Measurements from ENCODE around the gene MESP1.
A peak's percentile ranks its signal among the peaks of the same experiment; 100 is the strongest.

The MESP1 gene

GRCh38 chr15:89778861-89779260 lies 27.8 kb upstream of the MESP1 start:
- Histone ChIP-seq H3K27me3 (ENCODE audit: insufficient read depth, insufficient read length) (peaks cover 32% of the 10 kb centered on the region), H3K9ac (ENCODE audit: insufficient read length, low read depth) (no peak overlapping the region), H3K4me3 (ENCODE audit: insufficient read length, low read depth) (no peak overlapping the region), H3K9me3 (ENCODE audit: insufficient read depth, low read length) (no peaks in the 10 kb centered on the region), H3K36me3 (ENCODE audit: insufficient read depth, insufficient read length, low read length) (no peaks in the 10 kb centered on the region), H3K4me1 (ENCODE audit: insufficient read depth, insufficient read length) (peaks cover 15% of the 10 kb centered on the region)
- TF ChIP-seq YY1 (IDR thresholded peaks at IDR 0.05; ENCODE audit: insufficient read depth, insufficient read length), result no peak
- no peak for TF ChIP-seq ZNF274 (IDR thresholded peaks at IDR 0.05; ENCODE audit: low read depth, low read length)
- TF ChIP-seq SUZ12 (IDR thresholded peaks at IDR 0.05; ENCODE audit: extremely low read depth, insufficient read depth, insufficient read length), result no peak
- no peak for DNase-seq (ENCODE audit: low read depth, low spot score)

- peak overlapping the region; percentile 4 for H3K9ac ChIP-seq (ENCODE audit: insufficient read length, low read depth)
- H3K36me3 ChIP-seq (ENCODE audit: insufficient read depth, insufficient read length, low read length), result no peaks in the 10 kb centered on the region
- H3K4me3 ChIP-seq (ENCODE audit: insufficient read length, low read depth), result no peak overlapping the region
- H3K9me3 ChIP-seq (ENCODE audit: insufficient read depth, low read length), result no peaks in the 10 kb centered on the region
- DNase-seq (ENCODE audit: low read depth, low spot score), result no peak
- TF ChIP-seq ZNF274 (IDR thresholded peaks at IDR 0.05; ENCODE audit: low read depth, low read length) (no peak), YY1 (IDR thresholded peaks at IDR 0.05; ENCODE audit: insufficient read depth, insufficient read length) (no peak), SUZ12 (IDR thresholded peaks at IDR 0.05; ENCODE audit: extremely low read depth, insufficient read depth, insufficient read length) (no peak)
- peaks cover 32% of the 10 kb centered on the region for H3K27me3 ChIP-seq (ENCODE audit: insufficient read depth, insufficient read length)
- peaks cover 11% of the 10 kb centered on the region for H3K4me1 ChIP-seq (ENCODE audit: insufficient read depth, insufficient read length)
These were observed 26.8 kb upstream of the MESP1 start for GRCh38 chr15:89777782-89778380.

DNA sequence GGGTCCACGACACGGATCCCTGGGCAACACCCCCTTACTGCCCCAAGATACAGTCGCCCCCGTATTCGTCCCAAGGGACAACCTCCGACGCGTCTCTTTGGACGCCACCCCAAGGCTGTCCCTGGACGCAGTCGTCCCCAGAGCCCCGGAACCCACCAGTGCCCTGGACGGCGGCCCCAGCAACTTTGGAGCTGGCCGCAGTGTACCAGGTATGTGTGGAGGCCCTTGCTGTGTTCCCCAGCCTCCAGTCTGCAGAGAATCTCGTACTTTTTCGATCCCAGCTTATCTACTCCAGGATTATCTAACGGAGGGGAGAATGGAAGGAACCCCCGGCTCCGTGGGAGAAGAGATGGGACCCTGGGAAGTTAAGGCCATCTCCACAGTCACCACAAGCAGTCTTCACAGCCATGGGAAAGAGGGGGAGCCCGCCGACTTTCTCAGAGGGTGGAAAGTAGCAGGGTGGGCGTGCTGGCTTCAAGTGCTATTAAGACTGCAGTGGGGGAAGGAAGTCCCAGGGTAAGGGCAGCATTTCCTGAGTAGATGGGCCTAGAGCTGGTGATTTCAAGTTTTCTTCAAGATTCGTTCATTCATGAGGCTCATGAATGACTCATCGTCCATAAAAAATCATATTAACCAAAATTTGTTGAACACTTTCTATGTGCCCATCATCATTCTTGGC lies 26.2 kb upstream of the MESP1 start:
- TF ChIP-seq YY1 (IDR thresholded peaks at IDR 0.05; ENCODE audit: insufficient read depth, insufficient read length) (no peak), ZNF274 (IDR thresholded peaks at IDR 0.05; ENCODE audit: low read depth, low read length) (no peak), SUZ12 (IDR thresholded peaks at IDR 0.05; ENCODE audit: extremely low read depth, insufficient read depth, insufficient read length) (no peak)
- DNase-seq (ENCODE audit: low read depth, low spot score), result no peak
- peaks cover 11% of the 10 kb centered on the region for H3K4me1 ChIP-seq (ENCODE audit: insufficient read depth, insufficient read length)
- no peak overlapping the region for H3K4me3 ChIP-seq (ENCODE audit: insufficient read length, low read depth)
- H3K9me3 ChIP-seq (ENCODE audit: insufficient read depth, low read length), result no peaks in the 10 kb centered on the region
- H3K36me3 ChIP-seq (ENCODE audit: insufficient read depth, insufficient read length, low read length), result no peaks in the 10 kb centered on the region
- peak overlapping the region; percentile 43 for H3K9ac ChIP-seq (ENCODE audit: insufficient read length, low read depth)
- H3K27me3 ChIP-seq (ENCODE audit: insufficient read depth, insufficient read length), result peaks cover 32% of the 10 kb centered on the region

DNA sequence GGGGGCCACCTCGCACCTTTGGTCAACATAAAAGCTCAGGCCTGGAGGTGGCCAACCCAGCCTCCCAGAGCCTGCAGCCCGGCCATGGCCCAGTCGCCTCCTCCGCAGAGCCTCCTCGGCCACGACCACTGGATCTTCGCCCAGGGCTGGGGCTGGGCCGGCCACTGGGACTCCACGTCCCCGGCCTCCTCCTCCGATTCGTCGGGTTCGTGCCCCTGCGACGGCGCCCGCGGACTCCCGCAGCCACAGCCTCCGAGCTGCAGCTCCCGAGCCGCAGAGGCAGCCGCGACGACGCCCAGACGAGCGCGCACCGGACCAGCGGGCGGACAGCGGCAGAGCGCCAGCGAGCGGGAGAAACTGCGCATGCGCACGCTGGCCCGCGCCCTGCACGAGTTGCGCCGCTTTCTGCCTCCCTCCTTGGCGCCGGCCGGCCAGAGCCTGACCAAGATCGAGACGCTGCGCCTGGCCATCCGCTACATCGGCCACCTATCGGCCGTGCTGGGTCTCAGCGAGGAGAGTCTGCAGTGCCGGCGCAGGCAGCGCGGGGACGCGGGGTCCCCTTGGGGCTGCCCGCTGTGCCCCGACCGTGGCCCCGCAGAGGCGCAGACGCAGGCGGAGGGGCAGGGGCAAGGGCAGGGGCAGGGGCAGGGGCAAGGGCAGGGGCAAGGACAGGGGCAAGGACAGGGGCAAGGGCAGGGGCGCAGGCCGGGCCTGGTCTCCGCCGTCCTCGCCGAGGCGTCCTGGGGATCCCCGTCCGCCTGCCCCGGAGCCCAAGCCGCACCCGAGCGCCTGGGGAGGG lies 25.4 kb upstream of the MESP1 start, which contains the start of gene MESP2:
Gene MESP2 (plus strand): TSS at position 59 of the 799 bp plus-strand sequence. CDS start 26 bp downstream, at position 85.
- H3K4me3 ChIP-seq (ENCODE audit: insufficient read length, low read depth), result peak within 1 kb of the TSS; percentile 24
- H3K4me1 ChIP-seq (ENCODE audit: insufficient read depth, insufficient read length), result peaks cover 9% of the 10 kb centered on the region
- peak; percentile 74 for DNase-seq (ENCODE audit: low read depth, low spot score)
- peak within 1 kb of the TSS; percentile 77 for H3K9ac ChIP-seq (ENCODE audit: insufficient read length, low read depth)
- H3K36me3 ChIP-seq (ENCODE audit: insufficient read depth, insufficient read length, low read length), result no peaks in the 10 kb centered on the region
- peaks cover 32% of the 10 kb centered on the region for H3K27me3 ChIP-seq (ENCODE audit: insufficient read depth, insufficient read length)
- TF ChIP-seq ZNF274 (IDR thresholded peaks at IDR 0.05; ENCODE audit: low read depth, low read length) (no peak), SUZ12 (IDR thresholded peaks at IDR 0.05; ENCODE audit: extremely low read depth, insufficient read depth, insufficient read length) (no peak), YY1 (IDR thresholded peaks at IDR 0.05; ENCODE audit: insufficient read depth, insufficient read length) (no peak)
- no peaks in the 10 kb centered on the region for H3K9me3 ChIP-seq (ENCODE audit: insufficient read depth, low read length)

DNA sequence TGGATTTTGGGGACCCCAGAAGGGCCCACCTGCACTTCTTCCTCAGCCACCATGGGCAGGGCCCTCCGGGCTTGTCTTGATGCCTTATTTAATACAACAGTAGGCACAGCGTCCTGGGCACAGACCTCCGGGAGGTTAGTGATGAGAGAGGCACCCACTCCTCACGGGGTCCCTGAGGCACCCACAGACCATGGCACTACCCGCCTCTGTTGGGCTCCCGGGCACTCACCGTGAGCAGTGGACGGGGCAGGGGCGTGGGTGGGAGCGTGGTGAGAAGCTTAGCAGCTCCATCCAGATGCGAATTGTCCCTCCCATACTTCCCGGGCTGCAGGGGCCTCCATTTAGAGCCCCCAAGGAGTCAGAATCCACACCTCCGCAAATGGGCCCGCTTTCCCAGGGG lies 24.8 kb upstream of the MESP1 start:
- Histone ChIP-seq H3K27me3 (ENCODE audit: insufficient read depth, insufficient read length) (peaks cover 32% of the 10 kb centered on the region), H3K4me3 (ENCODE audit: insufficient read length, low read depth) (no peak overlapping the region), H3K4me1 (ENCODE audit: insufficient read depth, insufficient read length) (peaks cover 3% of the 10 kb centered on the region), H3K36me3 (ENCODE audit: insufficient read depth, insufficient read length, low read length) (no peaks in the 10 kb centered on the region), H3K9me3 (ENCODE audit: insufficient read depth, low read length) (no peaks in the 10 kb centered on the region), H3K9ac (ENCODE audit: insufficient read length, low read depth) (no peak overlapping the region)
- TF ChIP-seq ZNF274 (IDR thresholded peaks at IDR 0.05; ENCODE audit: low read depth, low read length), result no peak
- TF ChIP-seq SUZ12 (IDR thresholded peaks at IDR 0.05; ENCODE audit: extremely low read depth, insufficient read depth, insufficient read length), result no peak
- no peak for TF ChIP-seq YY1 (IDR thresholded peaks at IDR 0.05; ENCODE audit: insufficient read depth, insufficient read length)
- no peak for DNase-seq (ENCODE audit: low read depth, low spot score)

DNA sequence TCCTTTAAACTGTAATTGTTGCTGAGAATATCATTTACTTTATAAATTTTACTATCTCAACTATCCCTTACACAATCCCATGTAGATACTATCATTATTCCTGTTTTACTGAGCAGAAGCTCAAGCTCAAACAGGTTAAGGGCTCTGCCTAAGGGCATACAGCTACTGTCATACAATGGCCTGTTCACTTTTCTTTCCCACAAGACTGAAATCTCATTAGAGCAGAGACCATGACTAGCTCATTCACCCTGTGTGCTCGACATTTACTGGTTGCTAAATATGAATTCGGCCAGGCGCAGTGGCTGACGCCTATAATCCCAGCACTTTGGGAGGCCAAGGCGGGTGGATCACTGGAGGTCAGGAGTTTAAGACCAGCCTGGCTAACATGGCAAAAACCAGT lies 23.4 kb upstream of the MESP1 start:
- TF ChIP-seq ZNF274 (IDR thresholded peaks at IDR 0.05; ENCODE audit: low read depth, low read length), result no peak
- no peak for TF ChIP-seq YY1 (IDR thresholded peaks at IDR 0.05; ENCODE audit: insufficient read depth, insufficient read length)
- no peak for TF ChIP-seq SUZ12 (IDR thresholded peaks at IDR 0.05; ENCODE audit: extremely low read depth, insufficient read depth, insufficient read length)
- Histone ChIP-seq H3K9me3 (ENCODE audit: insufficient read depth, low read length) (no peaks in the 10 kb centered on the region), H3K9ac (ENCODE audit: insufficient read length, low read depth) (no peak overlapping the region), H3K4me3 (ENCODE audit: insufficient read length, low read depth) (no peak overlapping the region), H3K4me1 (ENCODE audit: insufficient read depth, insufficient read length) (peaks cover 3% of the 10 kb centered on the region), H3K36me3 (ENCODE audit: insufficient read depth, insufficient read length, low read length) (no peaks in the 10 kb centered on the region), H3K27me3 (ENCODE audit: insufficient read depth, insufficient read length) (peaks cover 32% of the 10 kb centered on the region)
- no peak for DNase-seq (ENCODE audit: low read depth, low spot score)

Data from NT2/D1 (cell line).